Subcutaneous adipose tissue (tissue), 4 donors: ENCODE data around the gene NME7. TPM values are rescaled to one million over a fixed set of nuclear protein-coding genes. Genes with fewer than 3 reads are reported as not detected.

Experiments
- total RNA-seq, 4 donors: library from RNA; depleted of rRNA; stranded (reverse); fragments of >200 nt; gene quantifications; one replicate each; pipeline ENCODE4 v1.1.0, GENCODE V29; 2016
- TF ChIP-seq, protein P1 (sequence below): fragments of 450-650 bp; IDR thresholded peaks from one replicate; pipeline ENCODE4 v1.5.1; 2016; ENCODE audit warnings: low read depth, mild to moderate bottlenecking, control low read depth, antibody characterized with exemption, moderate library complexity

NME7 gene
- total RNA-seq, 4 donors from 2014 or later = 10.5 to 14.2 (median 12.9) TPM

DNA sequence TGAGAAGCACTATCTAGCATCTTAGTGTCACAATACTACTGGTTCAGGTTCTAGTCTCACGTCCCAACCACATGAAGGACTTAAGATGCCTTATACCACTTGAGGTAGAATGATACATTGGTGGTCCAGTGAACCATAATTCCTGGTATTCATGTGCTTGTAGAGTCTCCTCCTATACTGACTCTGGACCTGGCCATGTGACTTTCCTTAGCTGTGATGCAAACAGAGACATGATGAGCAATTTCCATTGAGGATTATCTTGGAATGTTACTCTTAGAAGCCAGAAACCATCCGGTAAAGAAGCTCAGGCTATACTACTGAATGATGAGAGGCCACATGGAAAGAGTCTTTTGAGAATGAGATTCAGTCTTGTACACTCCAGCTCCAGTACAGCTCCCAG is 105.7 kb downstream of the NME7 start:
- TF ChIP-seq, protein P1, sequence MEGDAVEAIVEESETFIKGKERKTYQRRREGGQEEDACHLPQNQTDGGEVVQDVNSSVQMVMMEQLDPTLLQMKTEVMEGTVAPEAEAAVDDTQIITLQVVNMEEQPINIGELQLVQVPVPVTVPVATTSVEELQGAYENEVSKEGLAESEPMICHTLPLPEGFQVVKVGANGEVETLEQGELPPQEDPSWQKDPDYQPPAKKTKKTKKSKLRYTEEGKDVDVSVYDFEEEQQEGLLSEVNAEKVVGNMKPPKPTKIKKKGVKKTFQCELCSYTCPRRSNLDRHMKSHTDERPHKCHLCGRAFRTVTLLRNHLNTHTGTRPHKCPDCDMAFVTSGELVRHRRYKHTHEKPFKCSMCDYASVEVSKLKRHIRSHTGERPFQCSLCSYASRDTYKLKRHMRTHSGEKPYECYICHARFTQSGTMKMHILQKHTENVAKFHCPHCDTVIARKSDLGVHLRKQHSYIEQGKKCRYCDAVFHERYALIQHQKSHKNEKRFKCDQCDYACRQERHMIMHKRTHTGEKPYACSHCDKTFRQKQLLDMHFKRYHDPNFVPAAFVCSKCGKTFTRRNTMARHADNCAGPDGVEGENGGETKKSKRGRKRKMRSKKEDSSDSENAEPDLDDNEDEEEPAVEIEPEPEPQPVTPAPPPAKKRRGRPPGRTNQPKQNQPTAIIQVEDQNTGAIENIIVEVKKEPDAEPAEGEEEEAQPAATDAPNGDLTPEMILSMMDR = no peak

DNA sequence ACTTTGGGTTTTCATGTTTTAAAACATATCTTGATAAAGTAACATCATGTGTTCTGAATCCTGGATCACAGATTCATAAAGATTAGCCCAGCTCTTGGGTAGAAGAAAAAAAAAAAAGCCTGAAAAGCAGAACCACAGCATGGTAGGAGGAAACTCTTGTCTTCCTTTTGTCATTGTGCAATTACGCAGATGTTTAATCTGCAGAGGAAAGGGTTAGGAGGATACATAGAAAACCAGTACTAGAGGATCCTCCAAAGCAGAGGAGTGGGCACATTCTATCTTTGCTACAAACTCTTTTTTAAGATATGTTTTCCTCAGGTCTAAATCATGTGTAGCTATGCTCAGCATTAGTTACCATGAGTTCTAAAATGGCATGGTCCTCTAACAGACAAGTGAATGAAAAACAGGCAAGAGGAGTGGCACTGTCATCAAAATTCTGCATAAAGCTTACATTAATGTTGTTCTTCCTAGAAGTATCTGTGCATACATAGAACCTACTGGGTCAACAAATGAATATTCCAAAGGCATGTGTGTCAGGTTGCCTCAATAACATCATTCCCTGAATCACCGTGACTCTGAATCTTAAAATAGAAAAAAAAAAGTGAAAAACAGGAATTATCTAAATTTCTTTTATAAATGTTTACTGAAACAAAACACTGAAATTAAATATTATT is 107.0 kb downstream of the NME7 start:
- TF ChIP-seq, protein P1 = no peak

DNA sequence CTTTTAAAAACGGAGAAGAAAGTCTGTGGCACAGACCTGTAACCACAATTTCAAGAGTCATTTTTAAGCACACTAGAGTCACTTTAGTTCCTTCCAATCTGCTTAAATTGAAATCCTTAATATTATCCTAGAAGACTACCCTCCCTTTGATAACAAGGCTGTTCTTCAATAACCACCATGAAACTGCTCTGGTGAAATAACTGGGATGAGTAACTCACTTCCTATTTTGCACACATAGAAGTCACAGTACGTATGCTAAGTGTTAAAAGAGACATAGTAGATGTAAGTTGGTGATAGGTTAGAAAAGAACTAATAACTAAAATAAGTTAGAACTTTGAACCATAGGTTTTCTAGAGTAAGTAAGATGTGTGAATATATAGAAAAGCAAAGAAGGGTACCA is 107.8 kb downstream of the NME7 start:
- TF ChIP-seq, protein P1 = no peak

DNA sequence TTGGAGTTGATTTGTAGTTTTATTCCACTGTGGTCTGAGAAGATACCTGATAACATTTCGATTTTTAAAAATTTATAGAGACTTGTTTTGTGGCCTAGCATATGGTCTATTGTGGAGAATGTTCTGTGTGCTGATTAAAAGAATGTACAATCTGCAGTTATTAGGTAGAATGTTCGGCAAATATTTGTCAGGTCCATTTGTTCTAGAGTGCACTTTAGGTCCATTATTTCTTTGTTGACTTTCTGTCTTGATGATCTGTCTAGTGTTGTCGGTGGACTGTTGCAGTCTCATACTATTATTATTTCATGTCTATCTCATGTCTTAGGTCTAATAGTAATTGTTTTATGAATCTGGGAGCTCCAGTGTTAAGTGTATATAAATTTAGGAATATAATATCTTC is 116.8 kb downstream of the NME7 start:
- TF ChIP-seq, protein P1 = no peak

DNA sequence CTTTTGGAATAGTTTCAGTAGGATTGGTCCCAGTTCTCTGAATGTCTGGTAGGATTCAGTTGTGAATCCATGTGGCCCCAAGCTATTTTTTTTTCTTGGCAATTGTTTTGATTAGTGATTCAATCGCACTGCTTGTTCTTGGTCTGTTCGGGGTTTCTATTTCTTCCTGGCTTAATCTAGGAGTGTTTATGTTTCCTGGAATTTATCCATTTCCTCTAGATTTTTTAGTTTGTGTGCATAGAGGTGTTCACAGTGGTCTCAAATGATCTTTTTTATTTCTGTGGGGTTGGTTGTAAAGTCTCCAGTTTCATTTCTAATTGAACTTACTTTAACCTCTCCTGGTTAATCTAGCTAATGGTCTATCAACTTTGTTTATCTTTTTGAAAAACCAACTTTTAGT is 117.6 kb downstream of the NME7 start:
- TF ChIP-seq, protein P1 = no peak

DNA sequence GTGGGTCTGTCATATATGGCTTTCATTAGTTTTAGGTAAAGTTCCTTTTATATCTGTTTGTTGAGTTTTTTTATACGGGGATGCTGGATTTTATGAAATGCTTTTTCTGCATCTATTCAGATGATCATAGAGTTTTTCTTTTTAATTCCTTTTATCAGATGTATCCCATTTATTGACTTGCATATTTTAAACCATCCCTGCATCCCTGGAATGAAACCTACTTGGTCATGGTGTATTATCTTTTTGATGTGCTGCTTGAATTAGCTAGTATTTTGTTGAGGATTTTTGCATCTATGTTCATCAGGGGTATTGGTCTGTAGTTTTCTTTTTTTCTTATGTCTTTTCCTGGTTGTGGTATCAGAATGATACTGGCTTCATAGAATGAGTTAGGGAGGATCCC is 118.0 kb downstream of the NME7 start:
- TF ChIP-seq, protein P1 = no peak

DNA sequence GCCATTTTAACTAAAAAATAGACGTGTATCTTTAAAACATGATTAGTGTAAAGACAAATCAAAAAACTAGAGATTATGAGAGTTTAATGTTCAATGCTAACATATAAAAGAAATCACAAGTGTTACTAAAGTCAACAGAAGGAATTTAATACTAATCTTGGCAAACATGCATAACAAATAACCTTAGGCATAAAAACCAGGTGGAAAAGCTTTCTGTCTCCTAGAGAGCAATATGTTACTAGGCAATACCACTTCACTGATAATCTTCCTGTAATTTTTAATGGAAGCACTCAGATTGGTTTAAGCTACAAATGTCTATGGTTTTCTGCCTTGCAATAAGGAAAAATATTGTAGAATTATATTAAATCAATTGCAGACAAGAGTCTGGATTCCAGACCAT is 121.9 kb downstream of the NME7 start:
- TF ChIP-seq, protein P1 = no peak
